Cardiac muscle cell (in vitro differentiated cells and primary cell): ENCODE results near the gene CD40. TPM values are rescaled to one million over a fixed set of nuclear protein-coding genes. Genes with fewer than 3 reads are reported as not detected.

Source experiments
- DNase-seq, 2 donors: peaks; one replicate each; pipeline versions ENCODE4 v3.0.0 to v3.0.0-alpha.2; 2010 to 2017; ENCODE audit warnings: low read depth in 1 of 2, low spot score in 1 of 2
- H3K27ac ChIP-seq: fragments of 200-600 bp; sonication (generic); 2 replicates; pipeline ENCODE4 v1.5.1; 2016
- H3K27me3 ChIP-seq: fragments of 200-600 bp; sonication (generic); 2 replicates; pipeline ENCODE4 v1.6.0; 2016; ENCODE audit warnings: control low read depth
- H3K36me3 ChIP-seq: fragments of 200-600 bp; sonication (generic); 2 replicates; pipeline ENCODE4 v1.5.1; 2016; ENCODE audit warnings: control low read depth
- H3K4me1 ChIP-seq: fragments of 200-600 bp; sonication (generic); 2 replicates; pipeline ENCODE4 v1.8.1; 2017; ENCODE audit warnings: low read depth, mild to moderate bottlenecking, mixed run types
- H3K4me3 ChIP-seq: fragments of 200-600 bp; sonication (generic); 2 replicates; pipeline ENCODE4 v1.5.1; 2016; ENCODE audit warnings: mild to moderate bottlenecking
- H3K9me3 ChIP-seq: fragments of 200-600 bp; sonication (generic); 2 replicates; pipeline ENCODE4 v1.5.1; 2017; ENCODE audit warnings: low read depth, mild to moderate bottlenecking, control low read depth
- CTCF ChIP-seq: IDR thresholded peaks from 2 replicates; pipeline ENCODE4 v1.5.1; 2012; ENCODE audit warnings: low read depth, mild to moderate bottlenecking, low read length
- polyA plus RNA-seq: library from polyadenylated mRNA; unstranded; fragments of >200 nt; fragmentation: Nextera tagmentation; extraction: Ambion mirVana; gene quantifications from 2 replicates; pipeline ENCODE4 v1.2.1, GENCODE V29; 2016
- total RNA-seq: library from RNA; depleted of rRNA; stranded (reverse); fragments of >200 nt; gene quantifications from 2 replicates; pipeline ENCODE4 v1.2.3, GENCODE V29; 2016

Gene CD40
- total and polyA plus RNA-seq, 2 experiments from 2014 or later, result 0.42 to 1.5 TPM

- Histone ChIP-seq H3K9me3 (no peaks in the 10 kb centered on the region), H3K4me3 (no peak overlapping the region), H3K4me1 (no peaks in the 10 kb centered on the region), H3K27ac (no peak overlapping the region), H3K36me3 (no peaks in the 10 kb centered on the region), H3K27me3 (no peaks in the 10 kb centered on the region)
- DNase-seq, result no peak
- no peak for TF ChIP-seq CTCF
Observed at GRCh38 chr20:46157625-46158024, 39.5 kb downstream of the CD40 start.

GRCh38 chr20:46158476-46158987, 40.4 kb downstream of the CD40 start:
- Histone ChIP-seq H3K36me3 (no peaks in the 10 kb centered on the region), H3K9me3 (no peaks in the 10 kb centered on the region), H3K27me3 (no peaks in the 10 kb centered on the region), H3K4me1 (no peaks in the 10 kb centered on the region), H3K4me3 (no peak overlapping the region), H3K27ac (no peak overlapping the region)
- TF ChIP-seq CTCF, result no peak
- no peak for DNase-seq

- Histone ChIP-seq H3K4me1 (no peaks in the 10 kb centered on the region), H3K36me3 (no peaks in the 10 kb centered on the region), H3K27ac (no peak overlapping the region), H3K9me3 (no peaks in the 10 kb centered on the region), H3K4me3 (no peak overlapping the region), H3K27me3 (no peaks in the 10 kb centered on the region)
- TF ChIP-seq CTCF, result no peak
- DNase-seq, result no peak
Observed at GRCh38 chr20:46159101-46159897, 41.2 kb downstream of the CD40 start.

GRCh38 chr20:46160661-46161060, 42.5 kb downstream of the CD40 start:
- Histone ChIP-seq H3K27me3 (no peaks in the 10 kb centered on the region), H3K36me3 (no peaks in the 10 kb centered on the region), H3K4me1 (no peaks in the 10 kb centered on the region), H3K4me3 (no peak overlapping the region), H3K9me3 (no peaks in the 10 kb centered on the region), H3K27ac (no peak overlapping the region)
- no peak for TF ChIP-seq CTCF
- DNase-seq, result no peak

GRCh38 chr20:46161921-46162320, 43.8 kb downstream of the CD40 start:
- no peak overlapping the region for H3K27ac ChIP-seq
- no peak overlapping the region for H3K4me3 ChIP-seq
- no peaks in the 10 kb centered on the region for H3K4me1 ChIP-seq
- DNase-seq, result no peak
- H3K27me3 ChIP-seq, result no peaks in the 10 kb centered on the region
- H3K9me3 ChIP-seq, result no peaks in the 10 kb centered on the region
- TF ChIP-seq CTCF, result no peak
- no peaks in the 10 kb centered on the region for H3K36me3 ChIP-seq
